H1 (cell line): ENCODE results near the gene USHBP1. TPM values are rescaled to one million over a fixed set of nuclear protein-coding genes. Genes with fewer than 3 reads are reported as not detected.

Experiments used
- ATF2 ChIP-seq: IDR thresholded peaks from 2 replicates; pipeline ENCODE4 v1.6.1; 2012; ENCODE audit warnings: low read length, inconsistent platforms
- CHD1 ChIP-seq: IDR thresholded peaks from 2 replicates; pipeline ENCODE4 v1.6.1; 2012; ENCODE audit warnings: low read depth, low read length, improper control_type of control experiment
- EZH2 ChIP-seq: fragments of 200-600 bp; sonication (generic); IDR thresholded peaks from 2 replicates; pipeline ENCODE4 v1.7.1; 2012; ENCODE audit warnings: low read depth, mild to moderate bottlenecking, moderate library complexity, low read length, inconsistent platforms; ENCODE audit not compliant: severe bottlenecking
- GABPA ChIP-seq: IDR thresholded peaks from 2 replicates; pipeline ENCODE4 v1.6.1; 2011; ENCODE audit warnings: mild to moderate bottlenecking, low read length, moderate library complexity, borderline replicate concordance; ENCODE audit not compliant: insufficient read depth
- SRF ChIP-seq: IDR thresholded peaks from 2 replicates; pipeline ENCODE4 v1.6.1; 2011; ENCODE audit warnings: mild to moderate bottlenecking, low read depth, low read length, moderate library complexity
- TCF12 ChIP-seq: IDR thresholded peaks from 2 replicates; pipeline ENCODE4 v1.6.1; 2011; ENCODE audit warnings: low read depth, mild to moderate bottlenecking, low read length
- polyA plus RNA-seq, 7 experiments: library from polyadenylated mRNA; depleted of rRNA in 3 of 7; stranded (reverse) in 5 of 7; unstranded in 2 of 7; fragments of >200 nt in 5 of 7; fragments of 200-250 nt in 2 of 7; gene quantifications; 1 replicate in 5 of 7; 2 replicates in 1 of 7; 4 replicates in 1 of 7; pipeline versions ENCODE4 v1.2.1 to v1.2.3, GENCODE V29; 2011 to 2013; ENCODE audit warnings: missing spikeins in 2 of 7, mixed read lengths in 2 of 7
- total RNA-seq: library from RNA; stranded (reverse); fragmentation: NEBNext Ultra II Directional; extraction: Animal tissue kit (Norgen Biotek cat#: 25700); gene quantifications from 2 replicates; pipeline ENCODE4 v1.2.1, GENCODE V29; 2021

Gene USHBP1
- total and polyA plus RNA-seq, 2 of the 8 experiments (the other 6 are each of a cell fraction or from before 2014, with no cell fraction given) = 5.0 to 7.5 TPM

- TF ChIP-seq ATF2 (no peak), SRF (no peak), CHD1 (no peak), EZH2 (no peak), TCF12 (no peak), GABPA (no peak)
Measured at GRCh38 chr19:17266026-17266425, 1.5 kb upstream of the USHBP1 start (continued).
